OCI-LY1 (cell line): ENCODE data around the gene PBX3.

ENCODE experiments used
- CTCF ChIP-seq: fragments of 200-600 bp; sonication (generic), shearing (Covaris generic); IDR thresholded peaks from 2 replicates; pipeline ENCODE4 v1.5.1; 2017; ENCODE audit warnings: mild to moderate bottlenecking, antibody characterized with exemption, low read length, moderate library complexity, mixed read lengths
- EZH2 ChIP-seq: fragments of 200-600 bp; sonication (generic), shearing (Covaris generic); IDR thresholded peaks from 2 replicates; pipeline ENCODE4 v1.8.0; 2017; ENCODE audit warnings: borderline replicate concordance, mixed run types, mild to moderate bottlenecking, antibody characterized with exemption, low read length, moderate library complexity, mixed read lengths

GRCh38 chr9:126001581-126002225, 254.5 kb downstream of the PBX3 start:
- TF ChIP-seq CTCF = no peak
- no peak for TF ChIP-seq EZH2
